Smooth muscle cell (in vitro differentiated cells): ENCODE results near the gene ATP13A2. TPM values are rescaled to one million over a fixed set of nuclear protein-coding genes. Genes with fewer than 3 reads are reported as not detected.

Experiments
- DNase-seq: peaks from one replicate; lab custom pipeline; 2025; ENCODE audit not compliant: unreplicated experiment; lab: John Stamatoyannopoulos, UW
- H2AFZ ChIP-seq: fragments of 200-600 bp; sonication (generic); 2 replicates; pipeline ENCODE4 v1.6.0; 2016; ENCODE audit warnings: antibody characterized with exemption, low read depth, mild to moderate bottlenecking
- H3F3A ChIP-seq: fragments of 200-600 bp; sonication (generic); 2 replicates; pipeline ENCODE4 v1.6.0; 2017; ENCODE audit warnings: antibody characterized with exemption, low read depth
- H3K27ac ChIP-seq: fragments of 200-600 bp; sonication (generic); 2 replicates; pipeline ENCODE4 v1.5.1; 2016; ENCODE audit warnings: low read depth, mild to moderate bottlenecking
- H3K27me3 ChIP-seq: fragments of 200-600 bp; sonication (generic); 2 replicates; pipeline ENCODE4 v1.6.1; 2016; ENCODE audit warnings: low read depth, mild to moderate bottlenecking
- H3K36me3 ChIP-seq: fragments of 200-600 bp; sonication (generic); 2 replicates; pipeline ENCODE4 v1.5.1; 2016; ENCODE audit warnings: low read depth
- H3K4me1 ChIP-seq: fragments of 200-600 bp; sonication (generic); 2 replicates; pipeline ENCODE4 v1.5.1; 2016; ENCODE audit warnings: low read depth
- H3K4me2 ChIP-seq: fragments of 200-600 bp; sonication (generic); 2 replicates; pipeline ENCODE4 v1.6.0; 2016; ENCODE audit warnings: mild to moderate bottlenecking
- H3K4me3 ChIP-seq: fragments of 200-600 bp; sonication (generic); 2 replicates; pipeline ENCODE4 v1.5.1; 2016; ENCODE audit warnings: mild to moderate bottlenecking
- H3K79me2 ChIP-seq: fragments of 200-600 bp; sonication (generic); 2 replicates; pipeline ENCODE4 v1.6.0; 2016; ENCODE audit warnings: low read depth, mild to moderate bottlenecking
- H3K9ac ChIP-seq: fragments of 200-600 bp; sonication (generic); 2 replicates; pipeline ENCODE4 v1.6.0; 2016; ENCODE audit warnings: low read depth
- H3K9me3 ChIP-seq: fragments of 200-600 bp; sonication (generic); replicated peaks from 2 replicates; pipeline ENCODE4 v1.5.1; 2016; ENCODE audit warnings: low read depth
- H4K20me1 ChIP-seq: fragments of 200-600 bp; sonication (generic); 2 replicates; pipeline ENCODE4 v1.6.0; 2016; ENCODE audit warnings: low read depth
- WGBS: methylation state at CpG from one replicate; pipeline ENCODE4 v1.1.7; 2016; ENCODE audit warnings: low lambda C conversion rate; 5-methylcytosine and 5-hydroxymethylcytosine counted together
- polyA plus RNA-seq: library from polyadenylated mRNA; unstranded; fragments of >200 nt; fragmentation: Nextera tagmentation; extraction: Ambion mirVana; gene quantifications from 2 replicates; pipeline ENCODE4 v1.2.1, GENCODE V29; 2016
- total RNA-seq: library from RNA; depleted of rRNA; stranded (reverse); fragments of >200 nt; gene quantifications from 2 replicates; pipeline ENCODE4 v1.2.3, GENCODE V29; 2014
- TF ChIP-seq, protein P1 (sequence below): fragments of 200-600 bp; sonication (generic); IDR thresholded peaks from 2 replicates; pipeline ENCODE4 v1.5.1; 2017; ENCODE audit warnings: borderline replicate concordance, mild to moderate bottlenecking, antibody characterized with exemption; ENCODE audit not compliant: insufficient read depth, poor library complexity, severe bottlenecking

Gene ATP13A2
- total and polyA plus RNA-seq, 2 experiments from 2014 or later, result 27.7 to 42.3 TPM

DNA sequence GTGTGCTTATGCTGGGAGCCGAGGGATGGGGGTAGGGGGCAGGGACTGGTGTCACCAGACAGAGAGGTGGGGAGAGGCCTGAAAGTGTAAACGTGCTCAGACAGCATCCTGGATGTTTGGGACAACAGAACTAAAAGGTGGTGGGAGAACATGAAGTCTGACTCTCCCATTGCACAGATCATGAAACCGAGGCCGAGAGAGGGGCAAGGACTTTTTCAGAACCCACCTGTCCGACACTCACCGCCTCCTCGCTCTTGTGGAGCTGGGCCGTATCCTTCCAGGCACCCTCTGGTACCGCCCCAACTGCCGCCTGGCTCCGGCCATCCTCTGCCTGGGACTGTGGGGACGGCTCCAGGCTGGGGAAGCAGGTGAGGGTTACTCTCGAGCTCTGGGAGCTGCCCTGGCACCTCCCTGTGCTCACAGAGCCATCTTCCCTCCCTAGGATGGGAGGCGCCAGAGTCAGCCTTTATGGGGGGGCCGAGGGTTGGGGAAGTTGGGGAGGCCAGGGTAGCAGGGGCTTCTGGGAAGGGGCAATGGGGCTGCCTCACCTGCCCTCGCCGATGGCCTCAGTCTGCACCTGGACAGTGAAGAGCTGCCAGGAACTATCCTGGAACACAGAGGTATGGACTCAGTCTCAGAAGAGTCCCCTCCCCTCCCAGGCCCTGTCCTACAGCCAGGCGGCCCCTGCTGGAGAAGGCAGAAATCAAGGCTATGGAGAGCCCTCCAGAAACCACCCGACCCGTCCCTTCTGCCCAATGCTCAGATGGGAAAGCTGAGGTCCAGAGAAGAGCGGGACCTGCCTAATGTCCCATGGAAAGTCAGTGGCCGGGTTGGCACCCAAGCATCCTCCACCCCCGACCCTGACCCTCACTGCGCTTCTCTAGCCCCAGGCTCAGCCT, 7.0 kb downstream of the ATP13A2 start:
- WGBS, result 95% methylated on average over 22 of the region's 24 CpGs
- no peak overlapping the region for H3K4me2 ChIP-seq
- peaks cover 40% of the 10 kb centered on the region for H4K20me1 ChIP-seq

DNA sequence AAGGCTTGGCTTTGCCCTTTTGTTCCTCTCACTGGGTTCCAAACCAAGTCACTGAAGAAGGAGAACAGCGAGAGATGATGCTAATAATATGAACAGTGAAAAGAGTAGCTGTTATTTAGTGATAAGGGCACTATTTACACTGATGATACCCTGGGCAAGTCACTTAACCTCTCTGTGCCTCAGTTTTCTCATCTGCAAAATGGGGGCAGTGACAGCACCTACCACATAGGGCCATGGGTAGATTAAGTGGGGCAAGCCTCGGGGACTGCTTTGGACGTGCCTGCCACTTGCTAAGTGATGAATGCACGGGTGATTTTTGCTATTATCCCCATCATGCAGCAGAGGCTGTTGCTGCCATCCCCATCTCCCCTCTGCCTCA, 9.2 kb downstream of the ATP13A2 start:
- H3K9ac ChIP-seq, result no peak overlapping the region
- WGBS, result 97% methylated on average over 4 of the region's 4 CpGs

More for the DNA sequence above, 7.0 kb downstream of the ATP13A2 start:
- no peak overlapping the region for H3K27ac ChIP-seq
- no peaks in the 10 kb centered on the region for H3K9me3 ChIP-seq
- no peaks in the 10 kb centered on the region for H3K4me1 ChIP-seq
- H3K36me3 ChIP-seq, result no peaks in the 10 kb centered on the region
- no peak overlapping the region for H2AFZ ChIP-seq
- H3K4me3 ChIP-seq, result no peak overlapping the region
- no peaks in the 10 kb centered on the region for H3K79me2 ChIP-seq
- no peaks in the 10 kb centered on the region for H3K27me3 ChIP-seq
- DNase-seq, result no peak
- H3K9ac ChIP-seq, result no peak overlapping the region
- TF ChIP-seq, protein P1, sequence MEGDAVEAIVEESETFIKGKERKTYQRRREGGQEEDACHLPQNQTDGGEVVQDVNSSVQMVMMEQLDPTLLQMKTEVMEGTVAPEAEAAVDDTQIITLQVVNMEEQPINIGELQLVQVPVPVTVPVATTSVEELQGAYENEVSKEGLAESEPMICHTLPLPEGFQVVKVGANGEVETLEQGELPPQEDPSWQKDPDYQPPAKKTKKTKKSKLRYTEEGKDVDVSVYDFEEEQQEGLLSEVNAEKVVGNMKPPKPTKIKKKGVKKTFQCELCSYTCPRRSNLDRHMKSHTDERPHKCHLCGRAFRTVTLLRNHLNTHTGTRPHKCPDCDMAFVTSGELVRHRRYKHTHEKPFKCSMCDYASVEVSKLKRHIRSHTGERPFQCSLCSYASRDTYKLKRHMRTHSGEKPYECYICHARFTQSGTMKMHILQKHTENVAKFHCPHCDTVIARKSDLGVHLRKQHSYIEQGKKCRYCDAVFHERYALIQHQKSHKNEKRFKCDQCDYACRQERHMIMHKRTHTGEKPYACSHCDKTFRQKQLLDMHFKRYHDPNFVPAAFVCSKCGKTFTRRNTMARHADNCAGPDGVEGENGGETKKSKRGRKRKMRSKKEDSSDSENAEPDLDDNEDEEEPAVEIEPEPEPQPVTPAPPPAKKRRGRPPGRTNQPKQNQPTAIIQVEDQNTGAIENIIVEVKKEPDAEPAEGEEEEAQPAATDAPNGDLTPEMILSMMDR, result no peak
- H3F3A ChIP-seq, result no peaks in the 10 kb centered on the region

DNA sequence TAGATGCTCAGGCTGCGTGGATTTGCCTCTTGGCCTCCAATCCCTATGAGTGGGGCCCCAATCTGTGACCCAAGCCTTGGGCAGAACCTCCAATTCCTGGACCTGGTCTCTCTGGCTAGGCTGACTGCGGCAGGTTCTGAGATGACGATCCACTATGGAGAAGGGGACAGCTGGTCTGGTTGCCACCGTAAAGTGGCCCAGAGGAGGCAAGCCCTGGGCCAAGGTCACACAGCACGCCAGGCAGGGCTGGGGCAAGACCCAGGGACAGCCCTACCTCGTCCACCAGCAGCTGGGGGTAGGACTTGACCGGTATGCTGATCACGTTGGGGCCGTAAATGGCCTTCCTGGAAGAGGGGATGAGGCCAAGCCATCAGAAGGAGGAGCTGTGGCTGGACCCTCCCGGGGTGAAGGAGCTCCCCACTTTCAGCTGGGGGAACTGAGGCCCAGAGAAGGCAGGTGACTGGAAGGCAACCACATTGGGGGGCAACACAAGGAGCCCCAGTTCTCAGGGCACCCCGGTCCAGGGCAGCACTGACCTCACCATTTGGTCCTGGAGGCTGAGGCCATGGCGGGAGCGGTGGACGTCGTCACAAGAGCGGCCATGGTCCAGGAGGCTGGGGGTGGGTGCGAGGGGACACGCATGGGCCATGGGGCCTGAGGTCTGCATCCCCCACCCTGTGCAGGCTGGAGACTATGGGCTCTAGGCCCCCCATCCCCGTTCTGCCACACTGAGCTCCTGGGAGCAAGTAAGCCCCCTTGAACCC, 9.8 kb downstream of the ATP13A2 start:
- Histone ChIP-seq H4K20me1 (peaks cover 14% of the 10 kb centered on the region), H3K27ac (no peak overlapping the region), H3K79me2 (no peaks in the 10 kb centered on the region), H2AFZ (no peak overlapping the region), H3K4me3 (no peak overlapping the region), H3K36me3 (no peaks in the 10 kb centered on the region), H3K27me3 (no peaks in the 10 kb centered on the region), H3K4me1 (no peaks in the 10 kb centered on the region), H3K9me3 (no peaks in the 10 kb centered on the region), H3K4me2 (no peak overlapping the region), H3F3A (no peaks in the 10 kb centered on the region), H3K9ac (no peak overlapping the region)
- TF ChIP-seq, protein P1, result no peak
- 97% methylated on average over 17 of the region's 19 CpGs for WGBS
- DNase-seq, result no peak

More for the DNA sequence above, 9.2 kb downstream of the ATP13A2 start:
- no peaks in the 10 kb centered on the region for H3K36me3 ChIP-seq
- H2AFZ ChIP-seq, result no peak overlapping the region
- no peak overlapping the region for H3K4me2 ChIP-seq
- no peaks in the 10 kb centered on the region for H3K4me1 ChIP-seq
- H3K4me3 ChIP-seq, result no peak overlapping the region
- H3K27ac ChIP-seq, result no peak overlapping the region
- no peaks in the 10 kb centered on the region for H3F3A ChIP-seq
- no peaks in the 10 kb centered on the region for H3K9me3 ChIP-seq
- DNase-seq, result no peak
- TF ChIP-seq, protein P1, result no peak
- H3K79me2 ChIP-seq, result no peaks in the 10 kb centered on the region
- H3K27me3 ChIP-seq, result no peaks in the 10 kb centered on the region
- peaks cover 18% of the 10 kb centered on the region for H4K20me1 ChIP-seq
